LNCaP clone FGC (cell line): Measurements from ENCODE around the gene SLITRK4.

Experiments used
- DNase-seq: peaks from one replicate; pipeline ENCODE4 v3.0.0-alpha.2; 2011; ENCODE audit warnings: low read depth
- H3K4me3 ChIP-seq: 2 replicates; pipeline ENCODE4 v1.5.1; 2011; ENCODE audit warnings: mild to moderate bottlenecking, low read depth, low read length, control low read depth
- TF ChIP-seq, protein P1 (sequence below): IDR thresholded peaks from 2 replicates; pipeline ENCODE4 v1.5.1; 2012; ENCODE audit warnings: mild to moderate bottlenecking; ENCODE audit not compliant: control insufficient read depth, insufficient read depth; ENCODE audit errors: extremely low read depth

Gene SLITRK4, protein sequence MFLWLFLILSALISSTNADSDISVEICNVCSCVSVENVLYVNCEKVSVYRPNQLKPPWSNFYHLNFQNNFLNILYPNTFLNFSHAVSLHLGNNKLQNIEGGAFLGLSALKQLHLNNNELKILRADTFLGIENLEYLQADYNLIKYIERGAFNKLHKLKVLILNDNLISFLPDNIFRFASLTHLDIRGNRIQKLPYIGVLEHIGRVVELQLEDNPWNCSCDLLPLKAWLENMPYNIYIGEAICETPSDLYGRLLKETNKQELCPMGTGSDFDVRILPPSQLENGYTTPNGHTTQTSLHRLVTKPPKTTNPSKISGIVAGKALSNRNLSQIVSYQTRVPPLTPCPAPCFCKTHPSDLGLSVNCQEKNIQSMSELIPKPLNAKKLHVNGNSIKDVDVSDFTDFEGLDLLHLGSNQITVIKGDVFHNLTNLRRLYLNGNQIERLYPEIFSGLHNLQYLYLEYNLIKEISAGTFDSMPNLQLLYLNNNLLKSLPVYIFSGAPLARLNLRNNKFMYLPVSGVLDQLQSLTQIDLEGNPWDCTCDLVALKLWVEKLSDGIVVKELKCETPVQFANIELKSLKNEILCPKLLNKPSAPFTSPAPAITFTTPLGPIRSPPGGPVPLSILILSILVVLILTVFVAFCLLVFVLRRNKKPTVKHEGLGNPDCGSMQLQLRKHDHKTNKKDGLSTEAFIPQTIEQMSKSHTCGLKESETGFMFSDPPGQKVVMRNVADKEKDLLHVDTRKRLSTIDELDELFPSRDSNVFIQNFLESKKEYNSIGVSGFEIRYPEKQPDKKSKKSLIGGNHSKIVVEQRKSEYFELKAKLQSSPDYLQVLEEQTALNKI

DNA sequence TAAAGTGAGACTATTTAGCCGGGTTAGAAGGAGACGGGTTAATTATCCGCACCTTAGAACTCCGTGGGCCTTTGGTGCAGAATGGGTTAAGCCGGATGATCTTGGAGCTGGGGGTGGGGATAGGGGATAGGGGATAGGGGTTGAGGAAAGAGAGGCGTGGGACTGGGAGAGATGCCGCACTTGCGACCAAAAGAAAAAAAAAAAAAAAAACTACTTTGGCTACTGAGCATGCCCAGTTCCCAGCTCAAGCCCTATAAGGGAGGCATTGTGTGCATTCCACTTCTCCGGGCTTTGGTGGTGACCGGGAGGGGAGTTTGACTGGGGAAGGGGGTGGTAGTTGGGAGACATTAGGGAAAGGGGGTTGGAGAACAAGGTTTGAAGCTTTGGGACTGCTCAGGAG lies at the start of gene SLITRK4:
Gene SLITRK4, minus strand, starts transcription at position 187 of the 400 bp plus-strand sequence. CDS start 4,993 bp downstream, outside the sequence.
- H3K4me3 ChIP-seq = no peak within 1 kb of the TSS
- TF ChIP-seq, protein P1, sequence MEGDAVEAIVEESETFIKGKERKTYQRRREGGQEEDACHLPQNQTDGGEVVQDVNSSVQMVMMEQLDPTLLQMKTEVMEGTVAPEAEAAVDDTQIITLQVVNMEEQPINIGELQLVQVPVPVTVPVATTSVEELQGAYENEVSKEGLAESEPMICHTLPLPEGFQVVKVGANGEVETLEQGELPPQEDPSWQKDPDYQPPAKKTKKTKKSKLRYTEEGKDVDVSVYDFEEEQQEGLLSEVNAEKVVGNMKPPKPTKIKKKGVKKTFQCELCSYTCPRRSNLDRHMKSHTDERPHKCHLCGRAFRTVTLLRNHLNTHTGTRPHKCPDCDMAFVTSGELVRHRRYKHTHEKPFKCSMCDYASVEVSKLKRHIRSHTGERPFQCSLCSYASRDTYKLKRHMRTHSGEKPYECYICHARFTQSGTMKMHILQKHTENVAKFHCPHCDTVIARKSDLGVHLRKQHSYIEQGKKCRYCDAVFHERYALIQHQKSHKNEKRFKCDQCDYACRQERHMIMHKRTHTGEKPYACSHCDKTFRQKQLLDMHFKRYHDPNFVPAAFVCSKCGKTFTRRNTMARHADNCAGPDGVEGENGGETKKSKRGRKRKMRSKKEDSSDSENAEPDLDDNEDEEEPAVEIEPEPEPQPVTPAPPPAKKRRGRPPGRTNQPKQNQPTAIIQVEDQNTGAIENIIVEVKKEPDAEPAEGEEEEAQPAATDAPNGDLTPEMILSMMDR = no peak
- no peak for DNase-seq

DNA sequence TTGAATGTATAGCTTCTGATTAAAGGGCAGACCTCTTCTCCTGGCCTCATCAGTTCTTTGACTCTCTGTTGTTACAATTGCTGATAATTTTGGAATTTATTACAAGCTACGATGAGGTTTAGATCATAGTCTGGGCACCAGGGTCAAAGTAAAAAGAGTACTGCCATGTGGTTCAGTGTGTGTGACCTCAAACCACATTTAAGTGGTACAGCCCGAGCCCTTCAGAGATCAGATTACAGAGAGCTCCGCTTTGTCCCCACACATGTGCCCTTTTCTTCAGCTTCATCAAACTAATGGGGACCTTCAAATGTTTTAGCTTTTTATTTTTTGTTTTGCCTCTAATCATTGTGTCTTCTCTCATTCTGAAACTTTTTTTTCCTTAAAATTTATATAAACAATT lies 47.6 kb upstream of the SLITRK4 start:
- TF ChIP-seq, protein P1 = no peak
- DNase-seq = no peak
- H3K4me3 ChIP-seq = no peak overlapping the region

DNA sequence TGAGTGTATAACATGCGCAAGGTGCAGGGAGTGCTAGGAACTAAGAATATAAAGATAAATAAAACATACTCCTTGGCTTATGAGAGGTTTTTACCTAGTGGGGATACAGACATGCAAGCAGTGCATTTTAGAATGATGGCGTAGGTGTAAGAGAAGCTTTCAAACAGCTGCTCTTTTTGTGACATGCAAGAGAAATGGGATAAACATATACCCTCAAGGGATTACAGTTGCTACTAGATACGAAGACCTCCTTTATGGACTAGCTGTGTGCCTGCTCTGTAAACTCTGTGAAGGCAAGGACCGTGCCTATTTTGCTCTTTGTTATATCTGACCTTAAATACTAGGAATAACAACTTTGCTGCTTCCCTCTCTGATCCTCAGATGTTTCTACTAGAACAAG lies 39.0 kb upstream of the SLITRK4 start:
- DNase-seq = no peak
- no peak overlapping the region for H3K4me3 ChIP-seq

DNA sequence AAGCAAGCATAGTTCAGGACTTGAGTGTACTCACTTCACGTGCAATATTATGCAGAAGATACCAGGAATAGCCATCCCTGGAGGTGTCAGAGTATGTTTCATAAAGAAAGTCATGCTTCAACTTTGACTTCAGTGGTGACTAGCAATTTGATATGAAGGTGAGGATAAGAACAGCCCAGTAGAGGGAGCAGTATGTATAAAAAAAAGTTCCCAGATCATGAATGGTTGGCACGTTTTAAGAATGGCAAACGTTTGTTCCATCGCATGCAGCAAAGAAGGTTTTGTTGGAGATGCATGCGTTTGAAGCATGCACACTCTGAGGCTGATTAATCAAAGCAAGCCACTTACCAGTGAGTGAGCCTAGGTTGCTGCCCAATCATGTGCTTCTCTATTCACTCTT lies 33.5 kb upstream of the SLITRK4 start:
- TF ChIP-seq, protein P1 = peak; percentile 16; the same call in 1 of the 2 replicates
- no peak overlapping the region for H3K4me3 ChIP-seq

More for the DNA sequence above, 39.0 kb upstream of the SLITRK4 start:
- TF ChIP-seq, protein P1 = no peak

DNA sequence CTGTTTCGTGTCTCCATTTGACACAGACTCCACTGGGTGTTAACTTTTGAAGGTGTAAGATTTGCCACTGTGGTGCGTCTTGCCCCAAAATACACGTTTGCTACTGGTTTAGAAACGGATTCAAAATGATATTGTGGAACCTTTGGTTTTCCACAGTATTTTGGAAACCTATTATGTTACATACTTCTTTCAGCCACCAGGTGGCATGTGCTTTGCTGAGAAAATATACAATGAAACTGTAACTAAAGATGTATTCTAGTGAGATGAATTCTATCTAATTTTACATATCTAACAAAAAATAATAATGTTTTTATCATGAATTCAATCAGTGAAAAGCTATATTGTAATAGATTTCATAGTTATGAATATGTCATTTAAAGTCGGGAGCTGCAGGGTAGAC lies 28.4 kb upstream of the SLITRK4 start:
- H3K4me3 ChIP-seq = no peak overlapping the region
- DNase-seq = no peak
- TF ChIP-seq, protein P1 = peak; percentile 53

More for the DNA sequence above, 33.5 kb upstream of the SLITRK4 start:
- no peak for DNase-seq

DNA sequence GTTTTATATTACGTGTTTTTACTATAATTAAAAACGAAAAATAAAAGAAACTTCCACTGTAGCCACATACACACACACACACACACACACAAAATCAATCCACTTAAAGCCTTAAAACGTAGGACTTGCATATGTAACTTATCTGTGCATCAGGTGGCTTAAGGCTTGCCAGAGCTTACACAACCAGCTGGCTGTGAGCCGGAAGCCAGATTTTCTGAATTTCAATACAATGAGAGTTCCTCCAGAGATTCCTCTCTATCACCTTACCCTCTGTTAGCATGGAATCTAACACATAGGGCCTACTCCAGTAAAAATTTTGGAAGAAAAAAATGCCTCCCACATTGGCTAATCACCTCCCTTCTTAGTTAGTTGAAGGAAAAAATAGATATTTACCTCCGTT lies 27.9 kb upstream of the SLITRK4 start:
- no peak overlapping the region for H3K4me3 ChIP-seq
- DNase-seq = no peak
- TF ChIP-seq, protein P1 = no peak
